ENCODE measurements around the gene TMF1. TPM values are rescaled to one million over a fixed set of nuclear protein-coding genes. Genes with fewer than 3 reads are reported as not detected.

TMF1 gene
- polyA plus RNA-seq, 1 of the 3 experiments (the other 2 are of a cell fraction), result 3.2 TPM

DNA sequence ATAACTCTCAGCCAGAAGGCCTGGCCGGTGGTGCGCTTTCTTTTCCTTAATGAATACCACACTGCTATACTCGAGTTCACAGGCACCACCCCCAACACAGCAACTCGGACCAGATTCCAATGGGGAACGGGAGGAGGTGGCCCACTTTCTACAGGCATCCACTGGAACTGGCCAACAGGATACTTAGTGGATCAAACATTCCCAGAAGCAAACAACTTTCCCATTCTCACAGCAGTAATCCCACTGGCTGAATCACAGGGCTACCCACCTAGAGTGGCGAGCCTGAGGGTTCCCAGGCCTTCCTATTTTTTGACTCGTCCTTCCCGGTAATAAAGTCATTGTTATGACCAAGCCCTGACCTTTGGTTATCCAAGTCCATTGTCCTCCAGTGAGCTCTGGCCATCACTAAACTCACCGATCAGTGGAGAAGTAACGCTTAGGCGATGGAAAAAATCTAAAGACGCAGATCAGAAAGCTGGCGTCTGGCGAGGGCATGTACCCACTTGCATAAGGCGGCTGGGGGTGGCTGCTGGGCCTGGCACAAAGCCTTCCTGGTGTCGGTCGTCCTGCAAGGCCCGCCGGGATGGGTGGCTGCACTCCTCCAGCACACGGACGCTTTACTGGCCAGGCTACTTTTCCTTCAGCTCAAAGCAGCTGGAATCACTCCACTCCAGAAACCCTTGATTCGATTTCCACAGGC is 39.9 kb downstream of the TMF1 start:
- Histone ChIP-seq H4K20me1 (ENCODE audit: insufficient read depth) (no peaks in the 10 kb centered on the region), H3K9ac (peak overlapping the region; percentile 88), H2AFZ (ENCODE audit: low read depth) (peak overlapping the region; percentile 78), H3K4me1 (ENCODE audit: control insufficient read depth in 1 of 2, insufficient read depth in 2 of 2, low read depth in 1 of 2, low read length in 1 of 2) (peaks cover 0 to 15% of the 10 kb centered on the region in 2 experiments; a peak in 3 of 4 replicates), H3K36me3 (replicated peaks in 1 of 2; ENCODE audit: control insufficient read depth in 1 of 2, insufficient read depth in 2 of 2, low read length in 1 of 2) (peaks cover 10 to 34% of the 10 kb centered on the region in 2 experiments), H3K27me3 (ENCODE audit: insufficient read depth) (no peaks in the 10 kb centered on the region), H3K79me2 (ENCODE audit: insufficient read depth) (peaks cover 10% of the 10 kb centered on the region; the same call in 1 of the 2 replicates), H3F3A (replicated peaks; ENCODE audit: insufficient read depth) (peaks cover 9% of the 10 kb centered on the region), H3K4me2 (peak overlapping the region; percentile 79), H3K4me3 (ENCODE audit: low read depth in 2 of 2, low read length in 1 of 2) (peak overlapping the region; percentile 70 to 71; a peak in 3 of 4 replicates), H3K9me2 (no peaks in the 10 kb centered on the region), H3K27ac (ENCODE audit: low read depth in 2 of 2, low read length in 1 of 2) (peak overlapping the region; percentile 12 to 80; a peak in 3 of 4 replicates), H3K9me3 (no peaks in the 10 kb centered on the region)
- no peak for TF ChIP-seq TCF12 (IDR thresholded peaks at IDR 0.05)
- TF ChIP-seq SMC3 (IDR thresholded peaks at IDR 0.05; ENCODE audit: low read depth, low read length), result no peak
- TF ChIP-seq, protein P1, sequence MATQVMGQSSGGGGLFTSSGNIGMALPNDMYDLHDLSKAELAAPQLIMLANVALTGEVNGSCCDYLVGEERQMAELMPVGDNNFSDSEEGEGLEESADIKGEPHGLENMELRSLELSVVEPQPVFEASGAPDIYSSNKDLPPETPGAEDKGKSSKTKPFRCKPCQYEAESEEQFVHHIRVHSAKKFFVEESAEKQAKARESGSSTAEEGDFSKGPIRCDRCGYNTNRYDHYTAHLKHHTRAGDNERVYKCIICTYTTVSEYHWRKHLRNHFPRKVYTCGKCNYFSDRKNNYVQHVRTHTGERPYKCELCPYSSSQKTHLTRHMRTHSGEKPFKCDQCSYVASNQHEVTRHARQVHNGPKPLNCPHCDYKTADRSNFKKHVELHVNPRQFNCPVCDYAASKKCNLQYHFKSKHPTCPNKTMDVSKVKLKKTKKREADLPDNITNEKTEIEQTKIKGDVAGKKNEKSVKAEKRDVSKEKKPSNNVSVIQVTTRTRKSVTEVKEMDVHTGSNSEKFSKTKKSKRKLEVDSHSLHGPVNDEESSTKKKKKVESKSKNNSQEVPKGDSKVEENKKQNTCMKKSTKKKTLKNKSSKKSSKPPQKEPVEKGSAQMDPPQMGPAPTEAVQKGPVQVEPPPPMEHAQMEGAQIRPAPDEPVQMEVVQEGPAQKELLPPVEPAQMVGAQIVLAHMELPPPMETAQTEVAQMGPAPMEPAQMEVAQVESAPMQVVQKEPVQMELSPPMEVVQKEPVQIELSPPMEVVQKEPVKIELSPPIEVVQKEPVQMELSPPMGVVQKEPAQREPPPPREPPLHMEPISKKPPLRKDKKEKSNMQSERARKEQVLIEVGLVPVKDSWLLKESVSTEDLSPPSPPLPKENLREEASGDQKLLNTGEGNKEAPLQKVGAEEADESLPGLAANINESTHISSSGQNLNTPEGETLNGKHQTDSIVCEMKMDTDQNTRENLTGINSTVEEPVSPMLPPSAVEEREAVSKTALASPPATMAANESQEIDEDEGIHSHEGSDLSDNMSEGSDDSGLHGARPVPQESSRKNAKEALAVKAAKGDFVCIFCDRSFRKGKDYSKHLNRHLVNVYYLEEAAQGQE (IDR thresholded peaks at IDR 0.05; ENCODE audit: low read depth, low read length), result no peak
- no peak for TF ChIP-seq ELF1 (IDR thresholded peaks at IDR 0.05)
- CTCF ChIA-PET, result interaction anchor here (0.6 to 2.4 kb wide), 7 partner anchors 9 to 40 kb away, joined by 3 to 9 read pairs (median 4); partner anchors contain the start of gene TMF1
- POLR2A ChIA-PET, result no interaction called here
- no peak for DNase-seq
- 79% methylated on average over 18 of the region's 22 CpGs for WGBS (ENCODE audit: low lambda C conversion rate)

DNA sequence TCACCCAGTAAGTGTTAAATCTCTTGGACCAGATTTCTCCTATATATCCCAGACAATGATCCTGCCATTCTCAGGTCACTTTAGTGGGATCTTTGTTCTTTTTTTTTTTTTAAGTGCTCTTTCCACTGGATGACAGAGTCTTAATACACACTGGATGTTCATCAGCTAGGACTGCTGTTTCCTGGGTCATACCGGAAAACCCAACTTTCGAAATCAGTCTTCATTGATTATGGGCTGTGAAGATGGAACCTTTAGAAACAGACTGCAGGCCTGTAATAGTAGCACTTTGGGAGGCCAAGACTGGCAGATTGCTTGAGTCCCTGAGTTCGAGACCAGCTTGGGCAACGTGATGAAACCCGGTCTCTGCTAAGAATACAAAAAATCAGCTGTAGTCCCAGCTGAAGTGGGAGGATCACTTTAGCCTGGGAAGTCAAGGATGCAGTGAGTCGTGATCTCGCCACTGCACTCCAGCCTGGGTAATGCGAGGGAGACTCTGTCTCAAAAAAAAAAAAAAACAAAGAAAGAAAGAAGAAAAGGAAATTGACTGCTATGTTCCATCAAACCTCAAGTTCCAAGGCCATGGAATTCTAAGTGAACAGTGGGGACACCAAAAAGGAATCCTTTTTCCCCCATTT is 40.9 kb downstream of the TMF1 start:
- no peak overlapping the region for H3K4me3 ChIP-seq (ENCODE audit: low read depth in 2 of 2, low read length in 1 of 2)
- no peak overlapping the region for H3K9ac ChIP-seq
- H4K20me1 ChIP-seq (ENCODE audit: insufficient read depth), result no peaks in the 10 kb centered on the region
- peaks cover 0 to 15% of the 10 kb centered on the region in 2 experiments; a peak in 3 of 4 replicates for H3K4me1 ChIP-seq (ENCODE audit: control insufficient read depth in 1 of 2, insufficient read depth in 2 of 2, low read depth in 1 of 2, low read length in 1 of 2)
- no peaks in the 10 kb centered on the region for H3K27me3 ChIP-seq (ENCODE audit: insufficient read depth)
- no peak overlapping the region for H3K4me2 ChIP-seq
- POLR2A ChIA-PET, result no interaction called here
- no peak overlapping the region for H2AFZ ChIP-seq (ENCODE audit: low read depth)
- WGBS (ENCODE audit: low lambda C conversion rate), result 95% methylated on average over 8 of the region's 8 CpGs
- H3K9me2 ChIP-seq, result no peaks in the 10 kb centered on the region
- CTCF ChIA-PET, result interaction anchor here (1.2 kb wide), 1 partner anchor 39 kb away, joined by 3 read pairs; no protein-coding TSS in a partner anchor
- peaks cover 10 to 35% of the 10 kb centered on the region in 2 experiments for H3K36me3 ChIP-seq (replicated peaks in 1 of 2; ENCODE audit: control insufficient read depth in 1 of 2, insufficient read depth in 2 of 2, low read length in 1 of 2)
- peaks cover 9% of the 10 kb centered on the region for H3F3A ChIP-seq (replicated peaks; ENCODE audit: insufficient read depth)
- no peak for DNase-seq
- peak overlapping the region in 1 of 2 experiments; percentile 80; a peak in 1 of 4 replicates for H3K27ac ChIP-seq (ENCODE audit: low read depth in 2 of 2, low read length in 1 of 2)
- no peaks in the 10 kb centered on the region for H3K9me3 ChIP-seq
- peaks cover 10% of the 10 kb centered on the region; the same call in 1 of the 2 replicates for H3K79me2 ChIP-seq (ENCODE audit: insufficient read depth)
- no peak for TF ChIP-seq RCOR1 (IDR thresholded peaks at IDR 0.05; ENCODE audit: low read length)
- TF ChIP-seq, protein P2, sequence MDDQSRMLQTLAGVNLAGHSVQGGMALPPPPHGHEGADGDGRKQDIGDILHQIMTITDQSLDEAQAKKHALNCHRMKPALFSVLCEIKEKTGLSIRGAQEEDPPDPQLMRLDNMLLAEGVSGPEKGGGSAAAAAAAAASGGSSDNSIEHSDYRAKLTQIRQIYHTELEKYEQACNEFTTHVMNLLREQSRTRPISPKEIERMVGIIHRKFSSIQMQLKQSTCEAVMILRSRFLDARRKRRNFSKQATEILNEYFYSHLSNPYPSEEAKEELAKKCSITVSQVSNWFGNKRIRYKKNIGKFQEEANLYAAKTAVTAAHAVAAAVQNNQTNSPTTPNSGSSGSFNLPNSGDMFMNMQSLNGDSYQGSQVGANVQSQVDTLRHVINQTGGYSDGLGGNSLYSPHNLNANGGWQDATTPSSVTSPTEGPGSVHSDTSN (IDR thresholded peaks at IDR 0.05), result no peak
- TF ChIP-seq FOSL2 (IDR thresholded peaks at IDR 0.05; ENCODE audit: borderline replicate concordance, low read depth), result no peak
- no peak for TF ChIP-seq SMC3 (IDR thresholded peaks at IDR 0.05; ENCODE audit: low read depth, low read length)
- no peak for TF ChIP-seq MXI1 (IDR thresholded peaks at IDR 0.05; ENCODE audit: low read depth, low read length)
- TF ChIP-seq ELF1 (IDR thresholded peaks at IDR 0.05), result no peak
- no peak for TF ChIP-seq JUND (IDR thresholded peaks at IDR 0.05)
- TF ChIP-seq NFIC (IDR thresholded peaks at IDR 0.05; ENCODE audit: borderline replicate concordance), result no peak
- no peak for TF ChIP-seq GABPA (IDR thresholded peaks at IDR 0.05; ENCODE audit: low read depth)
- TF ChIP-seq, protein P3, sequence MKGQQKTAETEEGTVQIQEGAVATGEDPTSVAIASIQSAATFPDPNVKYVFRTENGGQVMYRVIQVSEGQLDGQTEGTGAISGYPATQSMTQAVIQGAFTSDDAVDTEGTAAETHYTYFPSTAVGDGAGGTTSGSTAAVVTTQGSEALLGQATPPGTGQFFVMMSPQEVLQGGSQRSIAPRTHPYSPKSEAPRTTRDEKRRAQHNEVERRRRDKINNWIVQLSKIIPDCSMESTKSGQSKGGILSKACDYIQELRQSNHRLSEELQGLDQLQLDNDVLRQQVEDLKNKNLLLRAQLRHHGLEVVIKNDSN (IDR thresholded peaks at IDR 0.05; ENCODE audit: borderline replicate concordance, low read depth), result no peak
- TF ChIP-seq, protein P4, sequence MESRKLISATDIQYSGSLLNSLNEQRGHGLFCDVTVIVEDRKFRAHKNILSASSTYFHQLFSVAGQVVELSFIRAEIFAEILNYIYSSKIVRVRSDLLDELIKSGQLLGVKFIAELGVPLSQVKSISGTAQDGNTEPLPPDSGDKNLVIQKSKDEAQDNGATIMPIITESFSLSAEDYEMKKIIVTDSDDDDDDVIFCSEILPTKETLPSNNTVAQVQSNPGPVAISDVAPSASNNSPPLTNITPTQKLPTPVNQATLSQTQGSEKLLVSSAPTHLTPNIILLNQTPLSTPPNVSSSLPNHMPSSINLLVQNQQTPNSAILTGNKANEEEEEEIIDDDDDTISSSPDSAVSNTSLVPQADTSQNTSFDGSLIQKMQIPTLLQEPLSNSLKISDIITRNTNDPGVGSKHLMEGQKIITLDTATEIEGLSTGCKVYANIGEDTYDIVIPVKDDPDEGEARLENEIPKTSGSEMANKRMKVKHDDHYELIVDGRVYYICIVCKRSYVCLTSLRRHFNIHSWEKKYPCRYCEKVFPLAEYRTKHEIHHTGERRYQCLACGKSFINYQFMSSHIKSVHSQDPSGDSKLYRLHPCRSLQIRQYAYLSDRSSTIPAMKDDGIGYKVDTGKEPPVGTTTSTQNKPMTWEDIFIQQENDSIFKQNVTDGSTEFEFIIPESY (IDR thresholded peaks at IDR 0.05; ENCODE audit: borderline replicate concordance, low read depth), result no peak
- TF ChIP-seq EP300 (IDR thresholded peaks at IDR 0.05; ENCODE audit: borderline replicate concordance in 1 of 2, low read depth in 1 of 2, low read length in 1 of 2), result no peak
